ENCODE measurements around the gene INHBE.
"Not testable (repeated sequence)": the region's sequence is repeated elsewhere in the genome, so short reads cannot be mapped to it uniquely, and the experiment has no call there.

Gene INHBE

GRCh38 chr12:57454566-57455373 is at the start of gene INHBE:
Gene INHBE, plus strand, starts transcription at chr12:57455307. Its CDS starts 230 bp downstream, at chr12:57455537.
- no peak for DNase-seq

GRCh38 chr12:57410534-57410933 is 44.6 kb upstream of the INHBE start:
- no peak for DNase-seq

- DNase-seq: not testable (repeated sequence)
Measured at GRCh38 chr12:57414160-57414559, 40.9 kb upstream of the INHBE start.

- DNase-seq: no peak
Measured at GRCh38 chr12:57415088-57415487, 40.0 kb upstream of the INHBE start.

- DNase-seq: no peak
Measured at GRCh38 chr12:57416039-57416996, 38.8 kb upstream of the INHBE start.

GRCh38 chr12:57418255-57418654 is 36.9 kb upstream of the INHBE start:
- DNase-seq: no peak

GRCh38 chr12:57419495-57419894 is 35.6 kb upstream of the INHBE start:
- DNase-seq: no peak

- DNase-seq: no peak
Measured at GRCh38 chr12:57420482-57420881, 34.6 kb upstream of the INHBE start.

GRCh38 chr12:57426948-57427347 is 28.2 kb upstream of the INHBE start:
- not testable (repeated sequence) for DNase-seq

- DNase-seq: no peak
Measured at GRCh38 chr12:57428965-57429364, 26.1 kb upstream of the INHBE start.

GRCh38 chr12:57429473-57430111 is 25.5 kb upstream of the INHBE start:
- DNase-seq: no peak

GRCh38 chr12:57430112-57430930 is 24.8 kb upstream of the INHBE start:
- no peak for DNase-seq

- peak; percentile 97 for DNase-seq
Measured at GRCh38 chr12:57430931-57431566, 24.1 kb upstream of the INHBE start, which contains the start of gene R3HDM2. Gene R3HDM2, minus strand, starts transcription at chr12:57431043. Its CDS starts 120,615 bp downstream, at chr12:57310428.

GRCh38 chr12:57431654-57432188 is 23.4 kb upstream of the INHBE start:
- DNase-seq: no peak

GRCh38 chr12:57433370-57433769 is 21.7 kb upstream of the INHBE start:
- DNase-seq: no peak

- DNase-seq: no peak
Measured at GRCh38 chr12:57434517-57435223, 20.4 kb upstream of the INHBE start, which contains the start of gene INHBC. Gene INHBC, plus strand, starts transcription at chr12:57434784. Its CDS starts 103 bp downstream, at chr12:57434887.

GRCh38 chr12:57435293-57435692 is 19.8 kb upstream of the INHBE start:
- no peak for DNase-seq

GRCh38 chr12:57438400-57438799 is 16.7 kb upstream of the INHBE start:
- no peak for DNase-seq

- no peak for DNase-seq
Measured at GRCh38 chr12:57439762-57440266, 15.3 kb upstream of the INHBE start.

GRCh38 chr12:57441393-57441792 is 13.7 kb upstream of the INHBE start:
- DNase-seq: not testable (repeated sequence)

Measured in CD4-positive, alpha-beta T cell treated with Interleukin-17A for 4 hours (primary cell).